ENCODE measurements around the gene TEPSIN. TPM values are rescaled to one million over a fixed set of nuclear protein-coding genes. Genes with fewer than 3 reads are reported as not detected.

TEPSIN gene
- total and polyA plus RNA-seq, 2 of the 13 experiments (the other 11 are each of a cell fraction or from before 2014, with no cell fraction given): 16.1 to 18.8 TPM

DNA sequence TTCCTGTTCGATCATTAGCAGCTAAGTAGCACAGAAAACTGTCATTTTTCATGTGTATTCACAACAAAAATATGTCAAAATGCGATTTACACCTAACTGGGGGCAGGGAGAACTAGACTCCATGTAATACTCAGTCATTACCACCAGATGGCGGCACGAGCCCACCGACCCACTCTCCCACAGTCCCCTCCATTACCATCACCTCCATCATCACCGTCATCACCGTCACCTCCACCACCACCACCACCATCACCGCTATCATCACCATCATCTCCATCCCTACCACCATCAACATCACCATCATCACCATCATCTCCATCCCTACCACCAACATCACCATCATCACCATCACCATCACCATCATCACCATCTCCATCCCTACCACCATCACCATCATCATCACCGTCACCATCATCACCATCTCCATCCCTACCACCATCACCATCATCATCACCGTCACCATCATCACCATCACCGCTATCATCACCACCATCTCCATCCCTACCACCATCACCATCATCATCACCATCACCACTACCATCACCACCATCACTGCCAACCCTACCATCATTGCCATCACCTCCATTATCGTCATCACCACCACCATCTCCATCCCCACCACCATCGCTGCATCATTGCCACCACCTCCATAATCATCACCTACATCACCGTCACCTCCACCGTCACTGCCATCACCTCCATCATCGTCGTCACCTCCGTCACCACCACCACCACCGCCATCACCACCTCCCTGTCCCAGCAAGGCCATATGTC is 14.7 kb upstream of the TEPSIN start (continued):
- TF ChIP-seq ZFP62 (CRISPR knock-in tag; IDR thresholded peaks at IDR 0.05) (no peak), XBP1 (CRISPR knock-in tag; IDR thresholded peaks at IDR 0.05) (no peak), ZFP90 (CRISPR knock-in tag; IDR thresholded peaks at IDR 0.05; ENCODE audit: borderline replicate concordance) (0 out of 2 replicates have a peak, but pooled peaks have one; percentile 25), SP5 (CRISPR knock-in tag; IDR thresholded peaks at IDR 0.05; ENCODE audit: borderline replicate concordance, low read depth) (no peak), ZNF350 (CRISPR knock-in tag; IDR thresholded peaks at IDR 0.05; ENCODE audit: borderline replicate concordance, low read depth) (0 out of 2 replicates have a peak, but pooled peaks have one; percentile 12), ZNF83 (CRISPR knock-in tag; IDR thresholded peaks at IDR 0.05; ENCODE audit: borderline replicate concordance) (0 out of 2 replicates have a peak, but pooled peaks have one; percentile 47), THAP11 (CRISPR knock-in tag; IDR thresholded peaks at IDR 0.05) (0 out of 2 replicates have a peak, but pooled peaks have one; percentile 35), THYN1 (CRISPR knock-in tag; IDR thresholded peaks at IDR 0.05; ENCODE audit: borderline replicate concordance, low read depth) (no peak), FIP1L1 (IDR thresholded peaks at IDR 0.05; ENCODE audit: borderline replicate concordance, insufficient read depth, low read depth, low read length) (no peak), REL (CRISPR knock-in tag; conservative IDR thresholded peaks at IDR 0.05) (0 out of 2 replicates have a peak, but pooled peaks have one; percentile 56)
- TF ChIP-seq, protein P1, sequence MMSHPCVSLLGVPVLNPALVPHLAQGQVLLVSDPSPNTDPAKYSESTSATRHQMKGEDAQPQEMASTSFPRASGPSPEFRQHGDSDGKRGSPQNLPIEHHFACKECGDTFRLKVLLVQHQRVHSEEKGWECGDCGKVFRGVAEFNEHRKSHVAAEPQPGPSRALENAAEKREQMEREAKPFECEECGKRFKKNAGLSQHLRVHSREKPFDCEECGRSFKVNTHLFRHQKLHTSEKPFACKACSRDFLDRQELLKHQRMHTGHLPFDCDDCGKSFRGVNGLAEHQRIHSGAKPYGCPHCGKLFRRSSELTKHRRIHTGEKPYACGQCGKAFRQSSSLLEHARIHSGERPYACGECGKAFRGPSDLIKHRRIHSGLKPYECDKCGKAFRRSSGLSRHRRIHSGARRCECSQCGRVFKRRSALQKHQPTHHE (CRISPR knock-in tag; IDR thresholded peaks at IDR 0.05; ENCODE audit: borderline replicate concordance): no peak
- TF ChIP-seq, protein P2, sequence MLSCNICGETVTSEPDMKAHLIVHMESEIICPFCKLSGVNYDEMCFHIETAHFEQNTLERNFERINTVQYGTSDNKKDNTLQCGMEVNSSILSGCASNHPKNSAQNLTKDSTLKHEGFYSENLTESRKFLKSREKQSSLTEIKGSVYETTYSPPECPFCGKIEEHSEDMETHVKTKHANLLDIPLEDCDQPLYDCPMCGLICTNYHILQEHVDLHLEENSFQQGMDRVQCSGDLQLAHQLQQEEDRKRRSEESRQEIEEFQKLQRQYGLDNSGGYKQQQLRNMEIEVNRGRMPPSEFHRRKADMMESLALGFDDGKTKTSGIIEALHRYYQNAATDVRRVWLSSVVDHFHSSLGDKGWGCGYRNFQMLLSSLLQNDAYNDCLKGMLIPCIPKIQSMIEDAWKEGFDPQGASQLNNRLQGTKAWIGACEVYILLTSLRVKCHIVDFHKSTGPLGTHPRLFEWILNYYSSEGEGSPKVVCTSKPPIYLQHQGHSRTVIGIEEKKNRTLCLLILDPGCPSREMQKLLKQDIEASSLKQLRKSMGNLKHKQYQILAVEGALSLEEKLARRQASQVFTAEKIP (CRISPR knock-in tag; IDR thresholded peaks at IDR 0.05; ENCODE audit: borderline replicate concordance): no peak
- TF ChIP-seq, protein P3, sequence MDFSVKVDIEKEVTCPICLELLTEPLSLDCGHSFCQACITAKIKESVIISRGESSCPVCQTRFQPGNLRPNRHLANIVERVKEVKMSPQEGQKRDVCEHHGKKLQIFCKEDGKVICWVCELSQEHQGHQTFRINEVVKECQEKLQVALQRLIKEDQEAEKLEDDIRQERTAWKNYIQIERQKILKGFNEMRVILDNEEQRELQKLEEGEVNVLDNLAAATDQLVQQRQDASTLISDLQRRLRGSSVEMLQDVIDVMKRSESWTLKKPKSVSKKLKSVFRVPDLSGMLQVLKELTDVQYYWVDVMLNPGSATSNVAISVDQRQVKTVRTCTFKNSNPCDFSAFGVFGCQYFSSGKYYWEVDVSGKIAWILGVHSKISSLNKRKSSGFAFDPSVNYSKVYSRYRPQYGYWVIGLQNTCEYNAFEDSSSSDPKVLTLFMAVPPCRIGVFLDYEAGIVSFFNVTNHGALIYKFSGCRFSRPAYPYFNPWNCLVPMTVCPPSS (IDR thresholded peaks at IDR 0.05): peak; percentile 65; the same call in 1 of the 2 replicates
- TF ChIP-seq, protein P4, sequence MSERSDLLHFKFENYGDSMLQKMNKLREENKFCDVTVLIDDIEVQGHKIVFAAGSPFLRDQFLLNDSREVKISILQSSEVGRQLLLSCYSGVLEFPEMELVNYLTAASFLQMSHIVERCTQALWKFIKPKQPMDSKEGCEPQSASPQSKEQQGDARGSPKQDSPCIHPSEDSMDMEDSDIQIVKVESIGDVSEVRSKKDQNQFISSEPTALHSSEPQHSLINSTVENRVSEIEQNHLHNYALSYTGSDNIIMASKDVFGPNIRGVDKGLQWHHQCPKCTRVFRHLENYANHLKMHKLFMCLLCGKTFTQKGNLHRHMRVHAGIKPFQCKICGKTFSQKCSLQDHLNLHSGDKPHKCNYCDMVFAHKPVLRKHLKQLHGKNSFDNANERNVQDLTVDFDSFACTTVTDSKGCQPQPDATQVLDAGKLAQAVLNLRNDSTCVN (CRISPR knock-in tag; IDR thresholded peaks at IDR 0.05; ENCODE audit: borderline replicate concordance): no peak
- TF ChIP-seq, protein P5, sequence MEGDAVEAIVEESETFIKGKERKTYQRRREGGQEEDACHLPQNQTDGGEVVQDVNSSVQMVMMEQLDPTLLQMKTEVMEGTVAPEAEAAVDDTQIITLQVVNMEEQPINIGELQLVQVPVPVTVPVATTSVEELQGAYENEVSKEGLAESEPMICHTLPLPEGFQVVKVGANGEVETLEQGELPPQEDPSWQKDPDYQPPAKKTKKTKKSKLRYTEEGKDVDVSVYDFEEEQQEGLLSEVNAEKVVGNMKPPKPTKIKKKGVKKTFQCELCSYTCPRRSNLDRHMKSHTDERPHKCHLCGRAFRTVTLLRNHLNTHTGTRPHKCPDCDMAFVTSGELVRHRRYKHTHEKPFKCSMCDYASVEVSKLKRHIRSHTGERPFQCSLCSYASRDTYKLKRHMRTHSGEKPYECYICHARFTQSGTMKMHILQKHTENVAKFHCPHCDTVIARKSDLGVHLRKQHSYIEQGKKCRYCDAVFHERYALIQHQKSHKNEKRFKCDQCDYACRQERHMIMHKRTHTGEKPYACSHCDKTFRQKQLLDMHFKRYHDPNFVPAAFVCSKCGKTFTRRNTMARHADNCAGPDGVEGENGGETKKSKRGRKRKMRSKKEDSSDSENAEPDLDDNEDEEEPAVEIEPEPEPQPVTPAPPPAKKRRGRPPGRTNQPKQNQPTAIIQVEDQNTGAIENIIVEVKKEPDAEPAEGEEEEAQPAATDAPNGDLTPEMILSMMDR (CRISPR knock-in tag; IDR thresholded peaks at IDR 0.05): peak; percentile 94
- TF ChIP-seq, protein P6, sequence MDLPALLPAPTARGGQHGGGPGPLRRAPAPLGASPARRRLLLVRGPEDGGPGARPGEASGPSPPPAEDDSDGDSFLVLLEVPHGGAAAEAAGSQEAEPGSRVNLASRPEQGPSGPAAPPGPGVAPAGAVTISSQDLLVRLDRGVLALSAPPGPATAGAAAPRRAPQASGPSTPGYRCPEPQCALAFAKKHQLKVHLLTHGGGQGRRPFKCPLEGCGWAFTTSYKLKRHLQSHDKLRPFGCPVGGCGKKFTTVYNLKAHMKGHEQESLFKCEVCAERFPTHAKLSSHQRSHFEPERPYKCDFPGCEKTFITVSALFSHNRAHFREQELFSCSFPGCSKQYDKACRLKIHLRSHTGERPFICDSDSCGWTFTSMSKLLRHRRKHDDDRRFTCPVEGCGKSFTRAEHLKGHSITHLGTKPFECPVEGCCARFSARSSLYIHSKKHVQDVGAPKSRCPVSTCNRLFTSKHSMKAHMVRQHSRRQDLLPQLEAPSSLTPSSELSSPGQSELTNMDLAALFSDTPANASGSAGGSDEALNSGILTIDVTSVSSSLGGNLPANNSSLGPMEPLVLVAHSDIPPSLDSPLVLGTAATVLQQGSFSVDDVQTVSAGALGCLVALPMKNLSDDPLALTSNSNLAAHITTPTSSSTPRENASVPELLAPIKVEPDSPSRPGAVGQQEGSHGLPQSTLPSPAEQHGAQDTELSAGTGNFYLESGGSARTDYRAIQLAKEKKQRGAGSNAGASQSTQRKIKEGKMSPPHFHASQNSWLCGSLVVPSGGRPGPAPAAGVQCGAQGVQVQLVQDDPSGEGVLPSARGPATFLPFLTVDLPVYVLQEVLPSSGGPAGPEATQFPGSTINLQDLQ (CRISPR knock-in tag; IDR thresholded peaks at IDR 0.05): 0 out of 2 replicates have a peak, but pooled peaks have one; percentile 77
